GM13976 (cell line): ENCODE data around the gene GALNT9.
"Not testable (repeated sequence)": the region's sequence is repeated elsewhere in the genome, so short reads cannot be mapped to it uniquely, and the experiment has no call there.

Experiments used
- DNase-seq: peaks from one replicate; pipeline ENCODE4 v3.0.0; 2012; ENCODE audit warnings: low spot score
- in situ Hi-C: fragments of 300-500 bp; cut with MboI; formaldehyde crosslinking; loops from one replicate; pipeline ENCODE4 v1.12.0; 2022; ENCODE audit warnings: low sequenced_read_pairs, mixed read lengths, inconsistent platforms; ENCODE audit not compliant: unreplicated experiment
- TF ChIP-seq, protein P1 (sequence below): IDR thresholded peaks from 2 replicates; pipeline ENCODE4 v1.5.1; 2012; ENCODE audit warnings: borderline replicate concordance, mild to moderate bottlenecking; ENCODE audit not compliant: insufficient read depth; ENCODE audit errors: extremely low read depth, missing control alignments, control extremely low read depth

Gene GALNT9

DNA sequence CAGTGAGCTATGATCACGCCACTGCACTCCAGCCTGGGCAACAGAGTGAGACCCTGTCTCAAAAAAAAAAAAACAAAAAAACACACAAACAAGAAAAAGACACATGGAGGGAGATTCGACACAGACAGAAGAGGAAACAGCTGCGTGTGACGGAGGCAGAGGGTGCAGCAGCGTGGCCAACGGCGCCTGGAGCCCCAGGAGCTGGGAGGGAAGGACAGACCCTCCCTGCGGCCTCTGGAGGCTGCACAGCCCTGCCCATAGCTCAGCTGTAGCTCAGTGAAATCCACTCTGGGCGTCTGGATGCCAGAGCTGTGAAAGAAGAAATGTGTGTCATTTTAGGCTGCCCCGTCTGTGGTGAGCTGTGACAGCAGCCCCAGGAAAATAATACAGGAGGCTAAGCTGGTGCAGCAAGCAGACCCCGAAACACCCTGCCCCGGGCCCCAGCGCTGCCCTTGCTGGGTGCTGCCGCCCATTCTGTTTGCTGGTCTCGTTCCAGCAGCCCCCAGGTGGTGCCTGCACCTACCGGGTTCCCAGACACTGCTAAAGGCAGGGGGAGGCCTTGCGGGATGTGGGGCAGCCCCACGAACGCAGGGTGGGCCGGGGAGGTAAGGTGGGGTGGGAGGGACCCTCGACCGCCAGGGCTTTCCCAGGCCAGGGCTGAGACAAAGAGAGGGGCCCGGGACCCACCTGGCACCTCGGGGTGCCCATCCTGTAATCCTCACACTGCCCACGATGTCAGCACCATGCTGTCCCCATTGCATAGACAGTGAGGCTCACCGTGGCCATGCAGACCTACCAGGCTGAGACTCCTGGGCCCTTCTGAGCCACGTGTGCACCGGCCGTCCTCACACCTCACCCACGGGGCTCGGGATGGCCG, 21.2 kb downstream of the GALNT9 start:
- in situ Hi-C loops, result no loop called here
- TF ChIP-seq, protein P1, sequence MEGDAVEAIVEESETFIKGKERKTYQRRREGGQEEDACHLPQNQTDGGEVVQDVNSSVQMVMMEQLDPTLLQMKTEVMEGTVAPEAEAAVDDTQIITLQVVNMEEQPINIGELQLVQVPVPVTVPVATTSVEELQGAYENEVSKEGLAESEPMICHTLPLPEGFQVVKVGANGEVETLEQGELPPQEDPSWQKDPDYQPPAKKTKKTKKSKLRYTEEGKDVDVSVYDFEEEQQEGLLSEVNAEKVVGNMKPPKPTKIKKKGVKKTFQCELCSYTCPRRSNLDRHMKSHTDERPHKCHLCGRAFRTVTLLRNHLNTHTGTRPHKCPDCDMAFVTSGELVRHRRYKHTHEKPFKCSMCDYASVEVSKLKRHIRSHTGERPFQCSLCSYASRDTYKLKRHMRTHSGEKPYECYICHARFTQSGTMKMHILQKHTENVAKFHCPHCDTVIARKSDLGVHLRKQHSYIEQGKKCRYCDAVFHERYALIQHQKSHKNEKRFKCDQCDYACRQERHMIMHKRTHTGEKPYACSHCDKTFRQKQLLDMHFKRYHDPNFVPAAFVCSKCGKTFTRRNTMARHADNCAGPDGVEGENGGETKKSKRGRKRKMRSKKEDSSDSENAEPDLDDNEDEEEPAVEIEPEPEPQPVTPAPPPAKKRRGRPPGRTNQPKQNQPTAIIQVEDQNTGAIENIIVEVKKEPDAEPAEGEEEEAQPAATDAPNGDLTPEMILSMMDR, result no peak

DNA sequence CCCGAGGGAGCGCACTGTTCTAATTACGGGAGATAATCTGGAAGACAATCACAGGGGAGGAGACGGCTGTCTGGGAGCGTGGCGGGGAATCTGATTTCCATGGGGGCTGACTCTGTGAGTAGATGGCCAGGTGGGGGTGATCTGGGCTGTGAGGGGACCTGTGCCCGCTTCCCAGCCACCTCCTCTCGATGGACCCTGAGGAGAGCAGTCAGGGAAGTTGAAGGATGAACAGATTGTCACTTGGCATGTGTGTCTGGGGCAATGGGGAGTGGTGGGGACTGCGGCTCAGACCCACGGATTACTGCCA, 22.6 kb downstream of the GALNT9 start:
- no peak for DNase-seq
- TF ChIP-seq, protein P1, result no peak
- in situ Hi-C loops, result no loop called here

More for the DNA sequence above, 21.2 kb downstream of the GALNT9 start:
- DNase-seq, result no peak

GRCh38 chr12:132305991-132306884, 23.2 kb downstream of the GALNT9 start:
- in situ Hi-C loops, result no loop called here
- TF ChIP-seq, protein P1, result no peak
- DNase-seq, result no peak

DNA sequence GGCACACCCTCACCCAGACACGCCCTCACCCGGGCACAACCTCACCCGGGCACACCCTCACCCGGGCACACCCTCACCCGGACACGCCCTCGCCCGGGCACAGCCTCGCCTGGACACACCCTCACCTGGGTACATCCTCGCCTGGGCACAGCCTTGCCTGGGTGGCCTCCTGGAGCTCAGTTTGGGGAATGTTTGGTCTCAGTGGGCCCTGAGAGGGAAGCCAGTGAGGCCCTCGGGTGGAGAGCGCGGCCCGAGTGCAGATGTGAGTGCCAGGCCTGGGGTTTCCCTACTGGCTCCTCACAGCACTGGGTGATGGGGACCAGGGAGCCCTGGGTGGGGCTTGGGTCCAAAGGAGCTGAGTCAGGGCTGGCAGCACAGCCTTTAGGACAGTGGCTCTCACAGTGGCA, 23.8 kb downstream of the GALNT9 start:
- in situ Hi-C loops, result no loop called here
- TF ChIP-seq, protein P1, result no peak
- DNase-seq, result no peak

DNA sequence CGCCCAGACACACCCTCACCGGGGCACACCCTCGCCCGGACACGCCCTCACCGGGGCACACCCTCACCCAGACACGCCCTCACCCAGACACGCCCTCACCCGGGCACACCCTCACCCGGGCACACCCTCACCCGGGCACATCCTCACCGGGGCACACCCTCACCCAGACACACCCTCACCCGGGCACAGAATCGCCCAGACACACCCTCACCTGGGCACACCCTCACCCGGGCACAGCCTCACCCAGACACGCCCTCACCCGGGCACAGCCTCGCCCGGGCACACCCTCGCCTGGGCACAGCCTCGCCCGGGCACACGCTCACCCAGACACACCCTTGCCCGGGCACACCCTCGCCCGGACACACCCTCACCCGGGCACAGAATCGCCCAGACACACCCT, 24.5 kb downstream of the GALNT9 start:
- in situ Hi-C loops, DNase-seq: not testable (repeated sequence)

- DNase-seq, in situ Hi-C loops: not testable (repeated sequence)
These were observed 25.5 kb downstream of the GALNT9 start for GRCh38 chr12:132303853-132304373.

GRCh38 chr12:132302466-132303358, 26.7 kb downstream of the GALNT9 start:
- TF ChIP-seq, protein P1, result no peak
- DNase-seq, result no peak
- in situ Hi-C loops, result no loop called here
